Endothelial cell of umbilical vein (primary cell): ENCODE results near the gene SLC44A3. TPM values are rescaled to one million over a fixed set of nuclear protein-coding genes. Genes with fewer than 3 reads are reported as not detected.

ENCODE experiments used
- BruUV-seq: library from RNA; stranded (reverse); fragments of 400-500 nt; replicated peaks from 2 replicates; lab custom pipeline; 2021; lab: Mats Ljungman, UMichigan
- CTCF ChIA-PET: fragments of 300-600, 350-600 bp; sonication (Branson Sonifier 250); formaldehyde crosslinking; loops from one replicate; lab custom pipeline; 2021; ENCODE audit warnings: antibody characterized with exemption, inconsistent platforms; lab: Charles Lee
- POLR2A ChIA-PET: fragments of 300-600, 350-600 bp; sonication (Branson Sonifier 250); formaldehyde crosslinking; loops from one replicate; lab custom pipeline; 2021; ENCODE audit warnings: antibody characterized with exemption, inconsistent platforms; lab: Charles Lee
- DNase-seq: peaks from one replicate; pipeline ENCODE4 v3.0.0-alpha.2; 2011; ENCODE audit warnings: low read depth, low spot score
- FAIRE-seq: peaks from 2 replicates; lab custom pipeline; 2011; peaks lifted over from hg19 to GRCh38; lab: Jason Lieb, UNC
- H2AFZ ChIP-seq: 2 replicates; pipeline ENCODE4 v1.6.0; 2012; ENCODE audit warnings: low read depth, low read length, control low read depth, inconsistent platforms
- H3K27ac ChIP-seq: 2 replicates; pipeline ENCODE4 v1.5.1; 2011; ENCODE audit warnings: low read depth, mild to moderate bottlenecking, control low read depth, low read length, moderate library complexity; ENCODE audit not compliant: insufficient read depth
- H3K27me3 ChIP-seq, 2 experiments: 2 replicates each; pipeline versions ENCODE4 v1.6.0 to v1.6.1; 2011; ENCODE audit warnings: low read length in 2 of 2, mixed read lengths in 1 of 2; ENCODE audit not compliant: control insufficient read depth in 2 of 2, insufficient read depth in 2 of 2
- H3K36me3 ChIP-seq, 2 experiments: 2 replicates in 1 of 2; 3 replicates in 1 of 2; pipeline ENCODE4 v1.5.1; 2011; ENCODE audit warnings: low read length in 2 of 2, mild to moderate bottlenecking in 1 of 2, moderate library complexity in 1 of 2; ENCODE audit not compliant: control insufficient read depth in 2 of 2, insufficient read depth in 2 of 2; ENCODE audit errors: extremely low read depth in 1 of 2
- H3K4me1 ChIP-seq: 3 replicates; pipeline ENCODE4 v1.5.1; 2011; ENCODE audit warnings: mild to moderate bottlenecking, low read length; ENCODE audit not compliant: control insufficient read depth, insufficient read depth; ENCODE audit errors: extremely low read depth
- H3K4me2 ChIP-seq: 2 replicates; pipeline ENCODE4 v1.6.1; 2011; ENCODE audit warnings: low read length, control low read depth, mixed read lengths; ENCODE audit not compliant: insufficient read depth
- H3K4me3 ChIP-seq, 3 experiments: fragments of 200-600 bp in 1 of 3; sonication (generic), shearing (Covaris generic) in 1 of 3; replicated peaks in 1 of 3; 2 replicates each; pipeline ENCODE4 v1.5.1; 2011 to 2016; ENCODE audit warnings: control low read depth in 3 of 3, low read length in 3 of 3, mild to moderate bottlenecking in 2 of 3, inconsistent platforms in 1 of 3, low read depth in 1 of 3, moderate library complexity in 1 of 3; ENCODE audit not compliant: insufficient read depth in 1 of 3
- H3K79me2 ChIP-seq: 2 replicates; pipeline ENCODE4 v1.6.0; 2012; ENCODE audit warnings: low read length, inconsistent platforms; ENCODE audit not compliant: control insufficient read depth, insufficient read depth
- H3K9ac ChIP-seq: replicated peaks from 2 replicates; pipeline ENCODE3; 2011; ENCODE audit warnings: low read length, control low read depth; ENCODE audit not compliant: insufficient read depth; ENCODE audit errors: extremely low read depth
- H3K9me1 ChIP-seq: replicated peaks from 3 replicates; pipeline ENCODE4 v1.6.0; 2011; ENCODE audit warnings: mild to moderate bottlenecking, low read length; ENCODE audit not compliant: control insufficient read depth, insufficient read depth; ENCODE audit errors: extremely low read depth
- H3K9me3 ChIP-seq: replicated peaks from 2 replicates; pipeline ENCODE4 v1.5.1; 2012; ENCODE audit warnings: low read length, inconsistent platforms; ENCODE audit not compliant: control insufficient read depth, insufficient read depth
- H4K20me1 ChIP-seq: replicated peaks from 2 replicates; pipeline ENCODE3; 2011; ENCODE audit warnings: mild to moderate bottlenecking, low read length; ENCODE audit not compliant: control insufficient read depth, insufficient read depth; ENCODE audit errors: extremely low read depth
- GATA2 ChIP-seq: IDR thresholded peaks from 2 replicates; pipeline ENCODE4 v1.7.0; 2011; ENCODE audit warnings: low read depth, mild to moderate bottlenecking, moderate library complexity, mixed read lengths, low read length; ENCODE audit not compliant: insufficient read length, insufficient read depth
- MYC ChIP-seq: IDR thresholded peaks from one replicate; pipeline ENCODE4 v1.6.1; 2011; ENCODE audit warnings: mild to moderate bottlenecking, low read depth, low read length
- POLR2A ChIP-seq: IDR thresholded peaks from 2 replicates; pipeline ENCODE4 v1.6.1; 2012; ENCODE audit warnings: low read depth, mild to moderate bottlenecking, control low read depth, low read length
- dilution Hi-C: fragments of 300-500 bp; cut with MboI; formaldehyde crosslinking; loops from one replicate; pipeline ENCODE4 v1.15.0; 2019; ENCODE audit warnings: low sequenced_read_pairs; ENCODE audit not compliant: extremely low pct_ligation_motif_present
- intact Hi-C: fragments of 100-400 bp; cut with micrococcal nuclease; formaldehyde crosslinking; loops from one replicate; pipeline ENCODE4 v1.10.0; 2022
- polyA plus RNA-seq, 4 experiments: library from polyadenylated mRNA; depleted of rRNA in 3 of 4; stranded (reverse) in 3 of 4; unstranded in 1 of 4; fragments of >200 nt; gene quantifications; 2 replicates each; pipeline versions ENCODE4 v1.2.1 to v1.2.3, GENCODE V29; 2011 to 2012; ENCODE audit warnings: missing spikeins in 1 of 4
- total RNA-seq: library from RNA; stranded (reverse); gene quantifications from 2 replicates; pipeline ENCODE4 v1.2.3, GENCODE V29; 2021
- TF ChIP-seq, protein P1 (sequence below): IDR thresholded peaks from 2 replicates; pipeline ENCODE4 v1.6.1; 2011; ENCODE audit not compliant: insufficient read depth, insufficient read length

The SLC44A3 gene
- total and polyA plus RNA-seq, 2 donors (not counting 3 experiments of a cell fraction or from before 2014, with no cell fraction given) = 0.29 to 0.42 TPM

DNA sequence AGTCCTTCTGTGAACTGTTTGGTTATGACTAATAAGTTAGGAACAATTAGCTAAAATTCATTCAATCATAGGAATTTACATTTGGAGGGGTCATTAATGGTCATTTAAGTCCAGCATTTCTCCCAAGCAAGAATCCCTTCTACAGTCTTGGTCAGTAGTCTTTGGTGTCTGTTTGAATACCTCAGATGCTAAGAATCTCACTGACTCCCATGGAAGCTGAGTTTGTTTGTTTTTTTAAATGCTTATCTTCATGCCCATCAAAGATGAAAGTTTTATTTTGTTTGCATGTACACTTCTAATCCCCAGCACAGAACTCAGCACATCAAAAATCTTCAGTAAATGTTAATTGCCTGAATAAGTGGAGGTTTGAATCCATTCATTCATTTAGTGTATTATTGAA, 41.3 kb upstream of the SLC44A3 start:
- CTCF ChIA-PET = interaction anchor here (2.2 kb wide), 1 partner anchor 265 kb away, joined by 6 read pairs; no protein-coding TSS in a partner anchor
- H2AFZ ChIP-seq = no peak overlapping the region
- H3K4me2 ChIP-seq = no peak overlapping the region
- H3K9ac ChIP-seq = no peak overlapping the region
- H3K4me3 ChIP-seq = no peak overlapping the region
- no peaks in the 10 kb centered on the region for H3K9me1 ChIP-seq
- no peak overlapping the region for H3K27ac ChIP-seq
- no peaks in the 10 kb centered on the region for H3K79me2 ChIP-seq
- FAIRE-seq = no peak
- TF ChIP-seq POLR2A (no peak), GATA2 (peak; percentile 7), MYC (no peak)
- TF ChIP-seq, protein P1, sequence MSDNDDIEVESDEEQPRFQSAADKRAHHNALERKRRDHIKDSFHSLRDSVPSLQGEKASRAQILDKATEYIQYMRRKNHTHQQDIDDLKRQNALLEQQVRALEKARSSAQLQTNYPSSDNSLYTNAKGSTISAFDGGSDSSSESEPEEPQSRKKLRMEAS = no peak
- intact Hi-C loops = no loop called here
- no peak for DNase-seq
- no peaks in the 10 kb centered on the region for H4K20me1 ChIP-seq
- peaks cover 8% of the 10 kb centered on the region for H3K4me1 ChIP-seq
- BruUV-seq = no TSS peak
- POLR2A ChIA-PET = no interaction called here
- H3K36me3 ChIP-seq = no peaks in the 10 kb centered on the region
- no peaks in the 10 kb centered on the region for H3K9me3 ChIP-seq
- peaks cover 0 to 4% of the 10 kb centered on the region in 2 experiments for H3K27me3 ChIP-seq
- dilution Hi-C loops = no loop called here

DNA sequence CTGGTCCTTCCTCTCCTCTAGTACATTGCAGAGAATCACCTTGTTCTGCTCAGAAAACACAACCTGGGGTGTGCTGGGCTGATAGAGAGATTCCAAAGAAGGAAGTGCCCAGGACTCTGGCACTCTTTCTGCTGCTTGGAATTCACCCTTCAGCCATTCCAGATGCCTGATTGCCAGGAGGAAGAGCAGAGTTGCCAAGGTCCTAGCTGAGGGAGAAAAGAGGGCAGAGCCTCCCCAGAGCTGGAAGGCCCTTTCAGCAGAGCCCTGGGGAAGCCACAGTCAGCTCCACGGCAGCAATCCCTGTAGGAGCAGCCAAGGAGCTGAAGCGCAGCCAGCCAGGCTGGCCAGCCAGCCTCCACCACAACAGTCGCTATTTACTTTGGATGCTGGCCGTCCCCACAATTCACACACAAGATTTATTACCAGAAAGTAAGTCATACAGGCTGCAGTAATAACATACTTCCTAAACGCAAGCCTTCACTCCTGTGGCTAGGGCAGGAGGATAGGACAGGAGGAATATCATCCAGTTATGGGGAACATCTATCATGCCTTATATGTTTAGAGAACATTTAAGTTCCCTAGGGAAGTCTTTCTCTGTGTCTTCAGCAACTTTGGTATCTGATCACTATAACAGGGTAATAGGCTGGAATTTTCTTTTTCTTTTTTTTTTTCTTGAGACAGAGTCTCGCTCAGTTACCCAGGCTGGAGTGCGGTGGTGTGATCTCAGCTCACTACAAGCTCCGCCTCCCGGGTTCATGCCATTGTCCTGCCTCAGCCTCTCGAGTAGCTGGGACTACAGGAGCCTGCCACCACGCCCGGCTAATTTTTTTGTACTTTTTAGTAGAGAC, 36.6 kb upstream of the SLC44A3 start:
- Histone ChIP-seq H3K36me3 (no peaks in the 10 kb centered on the region), H3K79me2 (no peaks in the 10 kb centered on the region), H4K20me1 (no peaks in the 10 kb centered on the region), H3K4me1 (peaks cover 16% of the 10 kb centered on the region), H3K4me3 (no peak overlapping the region), H3K9me1 (no peaks in the 10 kb centered on the region), H3K9ac (peak overlapping the region; percentile 59), H3K27me3 (peaks cover 0 to 4% of the 10 kb centered on the region in 2 experiments), H3K4me2 (peak overlapping the region; percentile 15), H3K9me3 (no peaks in the 10 kb centered on the region), H3K27ac (peak overlapping the region; percentile 64), H2AFZ (peak overlapping the region; percentile 75)
- peak; percentile 15 for TF ChIP-seq POLR2A
- TF ChIP-seq MYC = no peak
- ChIA-PET POLR2A (no interaction called here), CTCF (interaction anchor here (0.9 to 1.4 kb wide), 6 partner anchors 19 to 302 kb away, joined by 3 to 6 read pairs (median 4); no protein-coding TSS in a partner anchor)
- intact Hi-C loops = loop anchor here (1.0 kb wide), 2 partner anchors 9 to 125 kb away; no protein-coding TSS in a partner anchor
- dilution Hi-C loops = no loop called here
- peak; percentile 94 for DNase-seq
- BruUV-seq = TSS peak; percentile 79
- FAIRE-seq = peak; percentile 82
